Sigmoid colon (tissue), 4 donors: ENCODE results near the gene SGPP1.

Source experiments
- POLR2AphosphoS5 ChIP-seq, 4 donors: sonication (generic); formaldehyde crosslinking; IDR thresholded peaks; one replicate each; pipeline ENCODE4 v1.6.1; 2017; ENCODE audit warnings: antibody characterized with exemption in 4 of 4
- TF ChIP-seq, protein P1 (sequence below), 4 experiments: fragments of 450-650 bp in 3 of 4; fragments of 200-600 bp in 1 of 4; IDR thresholded peaks; one replicate each; pipeline ENCODE4 v1.5.1; 2016 to 2019; ENCODE audit warnings: antibody characterized with exemption in 4 of 4, mild to moderate bottlenecking in 3 of 4, moderate library complexity in 2 of 4

DNA sequence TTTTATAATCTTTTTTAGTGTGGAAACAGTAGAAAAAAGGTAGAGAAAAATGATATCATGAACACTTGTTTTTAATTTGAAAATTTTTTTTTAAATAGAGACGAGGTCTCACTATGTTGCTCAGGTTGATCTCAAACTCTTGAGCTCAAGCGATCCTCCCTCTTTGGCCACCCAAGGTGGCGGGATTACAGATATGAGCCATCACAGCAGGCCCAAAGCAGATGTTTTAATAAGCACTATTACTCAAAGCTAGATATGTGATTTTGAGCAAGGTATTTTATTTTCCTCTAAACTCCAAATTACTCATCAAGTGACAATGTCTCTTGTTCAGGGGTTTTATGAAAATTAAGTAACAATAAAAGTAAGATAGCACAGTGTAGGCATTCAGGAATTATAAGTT, 75.5 kb downstream of the SGPP1 start:
- TF ChIP-seq, protein P1, sequence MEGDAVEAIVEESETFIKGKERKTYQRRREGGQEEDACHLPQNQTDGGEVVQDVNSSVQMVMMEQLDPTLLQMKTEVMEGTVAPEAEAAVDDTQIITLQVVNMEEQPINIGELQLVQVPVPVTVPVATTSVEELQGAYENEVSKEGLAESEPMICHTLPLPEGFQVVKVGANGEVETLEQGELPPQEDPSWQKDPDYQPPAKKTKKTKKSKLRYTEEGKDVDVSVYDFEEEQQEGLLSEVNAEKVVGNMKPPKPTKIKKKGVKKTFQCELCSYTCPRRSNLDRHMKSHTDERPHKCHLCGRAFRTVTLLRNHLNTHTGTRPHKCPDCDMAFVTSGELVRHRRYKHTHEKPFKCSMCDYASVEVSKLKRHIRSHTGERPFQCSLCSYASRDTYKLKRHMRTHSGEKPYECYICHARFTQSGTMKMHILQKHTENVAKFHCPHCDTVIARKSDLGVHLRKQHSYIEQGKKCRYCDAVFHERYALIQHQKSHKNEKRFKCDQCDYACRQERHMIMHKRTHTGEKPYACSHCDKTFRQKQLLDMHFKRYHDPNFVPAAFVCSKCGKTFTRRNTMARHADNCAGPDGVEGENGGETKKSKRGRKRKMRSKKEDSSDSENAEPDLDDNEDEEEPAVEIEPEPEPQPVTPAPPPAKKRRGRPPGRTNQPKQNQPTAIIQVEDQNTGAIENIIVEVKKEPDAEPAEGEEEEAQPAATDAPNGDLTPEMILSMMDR (IDR thresholded peaks at IDR 0.05) = no peak
- no peak for TF ChIP-seq POLR2AphosphoS5 (IDR thresholded peaks at IDR 0.05)
